NCI-H2171 treated with DMSO at 0.1 percent for 48 hours (cell line): ENCODE results near the gene FLOT2.
"Not testable (repeated sequence)": the region's sequence is repeated elsewhere in the genome, so short reads cannot be mapped to it uniquely, and the experiment has no call there.

ENCODE experiments used
- DNase-seq: peaks from one replicate; lab custom pipeline; 2025; lab: John Stamatoyannopoulos, UW

Gene FLOT2, protein sequence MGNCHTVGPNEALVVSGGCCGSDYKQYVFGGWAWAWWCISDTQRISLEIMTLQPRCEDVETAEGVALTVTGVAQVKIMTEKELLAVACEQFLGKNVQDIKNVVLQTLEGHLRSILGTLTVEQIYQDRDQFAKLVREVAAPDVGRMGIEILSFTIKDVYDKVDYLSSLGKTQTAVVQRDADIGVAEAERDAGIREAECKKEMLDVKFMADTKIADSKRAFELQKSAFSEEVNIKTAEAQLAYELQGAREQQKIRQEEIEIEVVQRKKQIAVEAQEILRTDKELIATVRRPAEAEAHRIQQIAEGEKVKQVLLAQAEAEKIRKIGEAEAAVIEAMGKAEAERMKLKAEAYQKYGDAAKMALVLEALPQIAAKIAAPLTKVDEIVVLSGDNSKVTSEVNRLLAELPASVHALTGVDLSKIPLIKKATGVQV

DNA sequence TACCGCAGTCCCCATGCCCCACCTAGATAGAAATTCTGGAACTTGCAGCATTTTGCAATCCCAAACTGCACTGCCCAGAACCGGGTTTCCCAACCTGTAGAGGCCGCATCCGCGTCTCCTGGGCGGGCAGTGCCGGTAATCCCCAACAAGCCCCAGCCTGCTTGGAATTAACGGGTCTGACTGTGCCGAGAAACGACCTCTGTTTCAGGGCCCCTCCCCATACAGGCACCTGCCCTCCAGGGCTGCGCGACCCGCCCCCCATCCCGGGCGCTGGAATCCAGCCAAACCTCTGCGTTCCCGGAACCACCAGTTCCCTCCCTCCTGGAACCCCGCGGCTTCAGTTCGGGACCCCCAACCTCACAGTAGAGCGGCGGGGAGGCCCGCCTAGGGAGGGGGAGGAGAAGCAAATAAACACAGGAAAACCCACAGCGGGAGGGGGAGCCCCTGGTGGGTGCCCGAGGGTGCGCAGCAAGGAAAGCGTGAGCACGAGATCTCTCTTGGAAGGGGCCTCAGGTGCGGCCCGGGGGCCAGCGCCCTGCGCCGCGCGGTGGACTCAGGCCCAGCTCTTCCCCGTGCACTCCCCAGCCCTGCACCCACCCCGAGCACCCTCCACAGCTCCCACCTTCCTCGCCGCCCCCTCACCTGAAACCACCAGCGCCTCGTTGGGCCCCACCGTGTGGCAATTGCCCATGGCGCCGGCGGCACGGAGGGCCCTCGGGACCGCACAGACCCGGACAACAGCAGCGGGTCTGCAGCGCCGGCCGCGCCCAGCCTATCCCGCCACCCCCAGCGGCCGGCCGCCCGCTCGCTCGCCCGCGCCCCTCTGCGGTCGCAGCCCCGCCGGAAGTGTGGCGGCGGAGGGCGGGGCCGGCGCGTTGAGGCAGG is at the start of gene FLOT2:
Gene FLOT2, minus strand, starts transcription at position 850 of the 885 bp plus-strand sequence. Its CDS starts 159 bp downstream, at position 691.
- peak; percentile 72 for DNase-seq

- no peak for DNase-seq
Observed at GRCh38 chr17:28946239-28946638, 48.7 kb upstream of the FLOT2 start.

DNA sequence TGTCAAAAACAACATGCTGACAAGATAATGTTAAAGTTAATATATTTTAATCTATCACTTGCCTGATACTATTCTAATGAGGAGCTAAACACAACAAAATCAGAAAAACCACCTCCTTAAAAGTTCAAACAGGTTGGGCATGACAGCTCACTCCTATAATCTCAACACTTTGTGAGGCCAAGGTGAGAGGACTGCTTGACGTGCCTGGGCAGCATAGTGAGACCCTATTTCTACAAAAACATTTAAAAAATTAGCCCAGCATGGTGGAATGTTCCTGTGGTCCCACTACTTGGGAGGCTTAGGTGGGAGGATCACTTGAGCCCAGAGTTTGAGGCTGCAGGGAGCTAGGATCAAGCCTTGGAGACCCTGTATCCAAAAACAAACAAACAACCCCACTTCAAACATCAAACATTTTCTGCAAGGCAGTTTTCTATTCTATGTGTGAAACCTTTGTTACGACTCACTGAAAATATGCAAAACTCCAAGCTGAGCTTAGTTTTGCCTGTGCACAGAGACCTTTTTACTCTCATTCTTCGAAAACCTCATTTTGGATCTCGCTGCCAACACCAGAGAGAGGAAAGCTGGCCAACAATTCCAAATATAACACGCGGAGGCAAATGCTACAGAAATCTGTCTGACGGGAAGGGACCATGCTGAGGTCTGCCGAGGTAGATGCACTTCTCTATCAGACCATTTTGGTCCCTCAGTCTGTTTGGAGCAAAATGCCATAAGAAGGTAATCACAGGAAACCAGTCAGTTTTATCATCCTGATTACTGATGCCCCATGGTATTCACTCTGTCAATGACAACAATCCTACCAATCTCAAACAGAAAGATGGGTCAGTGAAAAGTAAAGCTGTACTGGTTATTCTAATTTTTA is 47.6 kb upstream of the FLOT2 start:
- DNase-seq = no peak

- no peak for DNase-seq
Observed at GRCh38 chr17:28944343-28944742, 46.8 kb upstream of the FLOT2 start.

DNA sequence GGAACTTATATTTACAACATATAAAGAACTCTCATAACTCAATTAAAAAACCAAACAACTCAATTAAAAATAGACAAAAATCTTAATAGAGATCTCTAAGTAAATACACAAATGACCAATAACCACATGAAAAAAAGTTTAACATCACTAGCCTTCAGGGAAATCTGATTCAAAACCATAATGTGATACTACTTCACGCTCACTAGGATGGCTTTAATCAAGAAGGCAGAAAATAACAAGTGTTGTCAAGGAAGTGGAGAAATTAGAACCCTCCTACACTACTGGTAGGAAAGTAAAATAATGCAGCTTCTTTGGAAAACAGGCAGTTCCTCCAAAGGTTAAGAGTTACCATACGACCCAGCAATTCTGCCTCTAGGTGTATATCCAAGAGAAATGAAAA is 45.4 kb upstream of the FLOT2 start:
- DNase-seq = no peak

GRCh38 chr17:28941251-28941650 is 43.7 kb upstream of the FLOT2 start:
- no peak for DNase-seq

- peak; percentile 17 for DNase-seq
Observed at GRCh38 chr17:28940675-28941074, 43.1 kb upstream of the FLOT2 start.

DNA sequence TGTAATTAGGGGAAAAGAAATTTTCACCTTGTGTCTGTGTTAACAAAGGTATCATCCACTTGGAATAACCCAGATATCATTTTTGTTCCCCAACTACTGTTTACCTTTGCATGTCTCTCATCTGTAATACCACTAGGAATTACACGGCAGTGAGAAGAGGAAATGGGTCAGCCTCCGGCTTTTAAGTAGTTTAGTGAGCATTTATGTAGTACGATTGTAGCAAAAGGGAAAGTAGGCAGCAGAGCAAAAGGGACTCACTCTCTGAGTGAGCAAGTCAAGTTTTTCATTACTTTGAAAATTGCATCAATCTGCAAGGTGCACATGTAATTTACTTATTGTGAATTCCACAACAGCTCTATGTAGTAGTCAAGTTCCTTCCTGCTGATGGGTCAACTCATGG is 42.6 kb upstream of the FLOT2 start:
- no peak for DNase-seq

GRCh38 chr17:28938552-28938951 is 41.0 kb upstream of the FLOT2 start:
- no peak for DNase-seq

GRCh38 chr17:28937044-28937729 is 39.7 kb upstream of the FLOT2 start:
- DNase-seq = no peak

GRCh38 chr17:28935744-28936460 is 38.4 kb upstream of the FLOT2 start:
- no peak for DNase-seq

- DNase-seq = not testable (repeated sequence)
Observed at GRCh38 chr17:28934508-28934907, 37.0 kb upstream of the FLOT2 start.

DNA sequence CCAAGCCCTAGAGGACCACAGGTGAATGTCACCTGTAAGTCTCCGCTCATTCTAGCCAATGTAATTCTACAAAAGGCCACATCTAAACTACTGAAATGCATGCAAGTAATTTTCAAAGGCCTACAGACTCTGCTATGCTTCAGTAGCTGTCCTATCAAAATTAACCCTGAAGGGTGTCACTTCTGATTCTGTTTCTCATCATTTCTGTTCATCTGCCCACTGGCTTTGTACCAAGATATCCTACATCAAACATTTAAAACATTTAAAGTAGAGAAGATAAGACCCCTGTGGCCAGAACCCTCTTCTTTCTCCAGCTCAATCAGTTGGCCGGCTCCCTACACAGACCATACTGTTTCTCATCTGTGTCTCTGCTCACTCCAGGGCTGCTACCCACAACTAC is 32.3 kb upstream of the FLOT2 start:
- DNase-seq = no peak

DNA sequence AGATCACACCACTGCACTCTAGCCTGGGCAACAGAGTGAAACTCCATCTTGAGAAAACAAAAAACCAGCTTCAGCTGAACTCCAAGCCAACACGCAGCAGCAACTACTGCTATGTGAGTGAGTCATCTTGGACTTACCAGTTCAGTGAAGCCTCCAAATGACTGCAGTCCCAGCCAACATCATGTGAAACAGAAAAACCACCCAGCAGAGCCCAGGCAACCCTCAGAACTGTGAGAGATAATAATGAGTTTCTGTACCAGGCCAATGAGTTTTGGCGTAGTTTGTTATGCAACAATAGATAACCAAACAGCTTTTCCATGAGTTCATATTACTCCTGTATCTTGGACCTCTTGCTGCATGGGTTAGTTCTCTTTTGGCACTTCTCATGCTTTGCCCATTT is 30.5 kb upstream of the FLOT2 start:
- no peak for DNase-seq

- DNase-seq = no peak
Observed at GRCh38 chr17:28926786-28927185, 29.3 kb upstream of the FLOT2 start.

- DNase-seq = no peak
Observed at GRCh38 chr17:28926366-28926765, 28.8 kb upstream of the FLOT2 start.

- no peak for DNase-seq
Observed at GRCh38 chr17:28925912-28926365, 28.4 kb upstream of the FLOT2 start.

DNA sequence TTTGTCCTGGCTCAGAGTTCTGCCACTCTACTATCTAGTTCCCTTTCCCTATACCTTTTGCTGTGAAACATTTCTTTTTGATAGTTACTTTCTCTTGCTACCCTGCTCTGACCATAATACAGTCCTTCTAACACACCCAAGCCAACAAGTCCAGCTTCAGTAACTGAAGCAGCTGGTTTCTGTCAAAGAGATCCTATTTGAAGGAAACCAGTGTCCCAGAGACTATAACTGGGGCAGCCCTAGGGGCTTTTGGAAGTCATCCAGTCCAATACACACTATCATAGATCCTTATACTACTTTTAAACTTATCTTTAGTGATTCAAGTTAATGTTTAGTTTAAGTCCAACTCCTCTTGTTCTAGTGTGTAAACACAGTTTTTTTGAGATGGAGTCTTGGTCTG is 22.7 kb upstream of the FLOT2 start:
- DNase-seq = no peak

DNA sequence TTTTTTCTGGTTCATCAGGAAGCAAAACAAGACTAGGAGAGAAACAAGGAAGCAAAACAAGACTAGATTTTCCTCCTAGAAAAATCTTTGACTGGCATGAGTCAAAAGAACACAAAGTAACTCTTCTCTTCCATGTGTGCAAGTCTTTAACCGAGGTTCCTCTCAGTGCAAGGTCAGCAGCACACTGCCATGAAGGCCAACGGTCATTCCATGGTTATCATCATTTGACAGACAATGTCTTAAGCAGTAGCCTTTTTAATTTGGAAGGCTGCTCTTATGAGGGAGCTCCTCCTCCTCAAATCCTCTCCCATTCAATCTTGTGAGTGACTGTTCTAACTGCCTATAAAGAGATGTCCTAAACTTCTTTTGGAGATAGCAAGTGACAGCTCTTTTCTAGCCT is 20.8 kb upstream of the FLOT2 start:
- no peak for DNase-seq

GRCh38 chr17:28917465-28917864 is 19.9 kb upstream of the FLOT2 start:
- no peak for DNase-seq

GRCh38 chr17:28917029-28917428 is 19.5 kb upstream of the FLOT2 start:
- no peak for DNase-seq
